Common myeloid progenitor, CD34-positive (primary cell): ENCODE results near the gene MIEF1.

ENCODE experiments used
- CTCF ChIA-PET: fragments of 350-600 bp; sonication (Branson Sonifier 250); formaldehyde crosslinking; loops from one replicate; lab custom pipeline; 2021; ENCODE audit warnings: antibody characterized with exemption; lab: Charles Lee
- POLR2A ChIA-PET: fragments of 350-600 bp; sonication (Branson Sonifier 250); formaldehyde crosslinking; loops from one replicate; lab custom pipeline; 2021; ENCODE audit warnings: antibody characterized with exemption; lab: Charles Lee
- DNase-seq, 3 donors: peaks; one replicate each; pipeline versions ENCODE4 v3.0.0 to v3.0.0-alpha.2; 2013
- H3K27ac ChIP-seq, 2 experiments: 1 replicate in 1 of 2; 2 replicates in 1 of 2; pipeline ENCODE4 v1.7.0; 2013; ENCODE audit warnings: inconsistent platforms in 2 of 2, low read length in 2 of 2, mild to moderate bottlenecking in 2 of 2, low read depth in 1 of 2, moderate library complexity in 1 of 2; ENCODE audit not compliant: severe bottlenecking in 2 of 2, insufficient read depth in 1 of 2, poor library complexity in 1 of 2
- H3K27me3 ChIP-seq, 5 experiments: replicated peaks in 2 of 5; 1 replicate in 3 of 5; 2 replicates in 2 of 5; pipeline versions ENCODE4 v1.6.1 to v1.7.0; 2013; ENCODE audit warnings: low read length in 4 of 5, mild to moderate bottlenecking in 2 of 5, moderate library complexity in 2 of 5, inconsistent platforms in 1 of 5; ENCODE audit not compliant: insufficient read depth in 5 of 5, control insufficient read depth in 4 of 5
- H3K36me3 ChIP-seq, 4 experiments: 1 replicate in 2 of 4; 2 replicates in 2 of 4; pipeline versions ENCODE4 v1.6.1 to v1.7.0; 2013; ENCODE audit warnings: low read length in 3 of 4, control low read depth in 1 of 4, mild to moderate bottlenecking in 1 of 4; ENCODE audit not compliant: control insufficient read depth in 4 of 4, insufficient read depth in 4 of 4
- H3K4me1 ChIP-seq, 4 experiments: 1 replicate in 3 of 4; 2 replicates in 1 of 4; pipeline versions ENCODE4 v1.6.1 to v1.7.1; 2013; ENCODE audit warnings: low read length in 3 of 4, mild to moderate bottlenecking in 3 of 4, control low read depth in 1 of 4, inconsistent platforms in 1 of 4, moderate library complexity in 1 of 4; ENCODE audit not compliant: control insufficient read depth in 4 of 4, insufficient read depth in 4 of 4; ENCODE audit errors: control extremely low read depth in 1 of 4
- H3K4me3 ChIP-seq, 7 experiments: 1 replicate in 4 of 7; 2 replicates in 3 of 7; pipeline versions ENCODE4 v1.5.1 to v1.7.0; 2013; ENCODE audit warnings: mild to moderate bottlenecking in 7 of 7, low read length in 6 of 7, moderate library complexity in 6 of 7, inconsistent platforms in 2 of 7, low read depth in 2 of 7, control low read depth in 1 of 7; ENCODE audit not compliant: insufficient read depth in 4 of 7, control insufficient read depth in 1 of 7; ENCODE audit errors: extremely low read depth in 1 of 7
- H3K9me3 ChIP-seq, 5 experiments: 1 replicate in 4 of 5; 2 replicates in 1 of 5; pipeline versions ENCODE4 v1.6.1 to v1.7.1; 2013; ENCODE audit warnings: low read length in 4 of 5, mild to moderate bottlenecking in 2 of 5, inconsistent platforms in 1 of 5, low read depth in 1 of 5, moderate library complexity in 1 of 5; ENCODE audit not compliant: control insufficient read depth in 4 of 5, insufficient read depth in 2 of 5; ENCODE audit errors: control extremely low read depth in 1 of 5
- WGBS: methylation state at CpG from one replicate; pipeline ENCODE4 v1.1.5; 2013; ENCODE audit not compliant: insufficient coverage; 5-methylcytosine and 5-hydroxymethylcytosine counted together

MIEF1 gene

DNA sequence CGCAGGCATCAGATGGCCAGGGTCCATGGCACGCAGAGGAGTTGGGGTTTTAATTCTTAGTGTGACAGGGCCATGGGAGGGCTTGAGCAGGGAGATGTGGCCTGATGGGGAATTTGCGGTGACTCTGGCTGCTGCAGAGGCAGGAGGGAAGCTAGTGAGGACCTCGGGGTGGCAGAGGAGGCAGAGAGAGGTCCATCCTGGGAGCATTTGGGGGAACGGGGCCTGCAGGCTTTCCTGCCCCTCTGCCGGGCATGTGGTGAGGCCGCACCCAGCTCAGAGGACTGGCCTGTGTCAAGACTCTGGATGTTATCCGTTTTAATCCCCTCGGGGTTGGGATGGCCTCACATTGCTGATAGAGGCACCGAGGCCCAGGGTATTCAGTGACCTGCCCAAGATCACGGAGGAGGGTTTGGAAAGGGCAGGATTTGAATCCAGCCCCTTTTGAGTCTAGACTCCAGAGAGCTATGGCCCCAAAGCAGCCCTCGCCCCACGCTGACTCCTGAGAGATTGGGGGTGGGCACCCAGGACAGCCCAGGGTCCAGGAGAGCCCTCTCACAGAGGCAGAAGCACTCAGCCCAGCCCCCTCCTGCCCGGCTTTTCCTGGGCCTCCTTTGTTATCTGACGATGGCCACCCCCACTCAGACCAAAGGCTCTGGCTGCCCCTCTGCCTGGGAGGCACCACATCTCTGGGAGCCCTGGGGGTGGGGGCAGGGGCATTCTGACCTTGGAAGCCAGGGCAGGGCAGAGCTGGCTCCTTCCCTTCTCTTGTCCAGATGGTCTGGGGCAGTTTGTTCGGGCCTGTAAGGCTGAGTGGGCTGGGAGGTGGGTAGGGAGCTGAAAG lies 31.4 kb upstream of the MIEF1 start:
- Histone ChIP-seq H3K27ac (no peak overlapping the region), H3K27me3 (no peaks in the 10 kb centered on the region), H3K4me1 (peaks cover 1 to 82% (median 51%) of the 10 kb centered on the region in 4 experiments), H3K4me3 (peak overlapping the region in 1 of 7 experiments; percentile 10), H3K9me3 (no peaks in the 10 kb centered on the region), H3K36me3 (peaks cover 0 to 16% (median 0%) of the 10 kb centered on the region in 4 experiments)
- CTCF ChIA-PET = interaction anchor here (0.6 to 1.9 kb wide), 3 partner anchors 17 to 30 kb away, joined by 3 to 7 read pairs (median 4); no protein-coding TSS in a partner anchor
- 88% methylated on average over 16 of the region's 16 CpGs for WGBS
- no peak for DNase-seq
- POLR2A ChIA-PET = no interaction called here

DNA sequence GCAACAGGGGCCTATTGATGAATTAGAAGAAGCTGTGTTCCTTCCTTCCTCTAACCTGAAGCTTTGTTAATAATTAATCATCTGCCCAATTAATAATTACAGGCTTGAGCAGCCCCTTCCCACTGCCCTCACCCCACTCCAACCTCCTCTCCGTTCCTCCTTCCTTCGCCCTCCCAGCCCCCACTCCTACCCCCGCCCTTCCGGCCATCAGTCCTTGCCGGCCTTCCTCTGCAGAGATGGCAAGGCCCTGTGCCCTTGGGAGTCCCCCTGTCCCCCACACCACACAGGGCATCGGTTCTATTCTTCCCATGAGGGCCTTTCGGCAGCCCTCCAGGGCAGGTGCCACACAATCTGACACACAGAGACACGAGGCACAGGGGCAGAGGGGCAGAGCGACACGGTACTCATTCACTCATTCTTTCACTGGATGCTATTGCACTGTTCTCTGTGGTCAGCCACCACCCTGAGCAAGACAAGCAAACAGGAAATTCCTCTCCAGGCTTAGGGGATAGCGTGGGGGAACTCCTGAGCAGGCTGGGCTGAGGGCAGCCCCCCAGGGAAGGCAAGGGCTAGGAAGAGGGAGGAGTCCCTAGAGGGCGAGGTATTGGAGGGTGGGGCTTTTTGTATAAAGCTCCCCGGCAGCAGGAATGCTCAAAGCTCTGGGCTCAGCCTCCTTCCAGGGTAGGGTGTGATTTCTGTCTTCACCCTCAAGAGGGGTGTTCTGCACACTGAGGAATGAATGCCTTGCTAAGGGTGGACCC lies 30.5 kb upstream of the MIEF1 start:
- H3K27ac ChIP-seq = peak overlapping the region in 1 of 2 experiments; percentile 22
- peak overlapping the region in 4 of 7 experiments; percentile 11 to 48 (median 17) for H3K4me3 ChIP-seq
- peak in 2 of 3 donors; percentile 53 to 55 for DNase-seq
- H3K36me3 ChIP-seq = peaks cover 0 to 20% (median 0%) of the 10 kb centered on the region in 4 experiments
- H3K9me3 ChIP-seq = no peaks in the 10 kb centered on the region
- WGBS = 6% methylated on average over 9 of the region's 13 CpGs
- ChIA-PET CTCF (interaction anchor here (0.6 to 1.9 kb wide), 4 partner anchors 16 to 39 kb away, joined by 4 to 7 read pairs (median 6); no protein-coding TSS in a partner anchor), POLR2A (interaction anchor here (1.0 kb wide), 1 partner anchor 48 kb away, joined by 3 read pairs; the partner anchor contains the start of gene ATF4)
- peaks cover 1 to 78% (median 51%) of the 10 kb centered on the region in 4 experiments for H3K4me1 ChIP-seq
- no peaks in the 10 kb centered on the region for H3K27me3 ChIP-seq

DNA sequence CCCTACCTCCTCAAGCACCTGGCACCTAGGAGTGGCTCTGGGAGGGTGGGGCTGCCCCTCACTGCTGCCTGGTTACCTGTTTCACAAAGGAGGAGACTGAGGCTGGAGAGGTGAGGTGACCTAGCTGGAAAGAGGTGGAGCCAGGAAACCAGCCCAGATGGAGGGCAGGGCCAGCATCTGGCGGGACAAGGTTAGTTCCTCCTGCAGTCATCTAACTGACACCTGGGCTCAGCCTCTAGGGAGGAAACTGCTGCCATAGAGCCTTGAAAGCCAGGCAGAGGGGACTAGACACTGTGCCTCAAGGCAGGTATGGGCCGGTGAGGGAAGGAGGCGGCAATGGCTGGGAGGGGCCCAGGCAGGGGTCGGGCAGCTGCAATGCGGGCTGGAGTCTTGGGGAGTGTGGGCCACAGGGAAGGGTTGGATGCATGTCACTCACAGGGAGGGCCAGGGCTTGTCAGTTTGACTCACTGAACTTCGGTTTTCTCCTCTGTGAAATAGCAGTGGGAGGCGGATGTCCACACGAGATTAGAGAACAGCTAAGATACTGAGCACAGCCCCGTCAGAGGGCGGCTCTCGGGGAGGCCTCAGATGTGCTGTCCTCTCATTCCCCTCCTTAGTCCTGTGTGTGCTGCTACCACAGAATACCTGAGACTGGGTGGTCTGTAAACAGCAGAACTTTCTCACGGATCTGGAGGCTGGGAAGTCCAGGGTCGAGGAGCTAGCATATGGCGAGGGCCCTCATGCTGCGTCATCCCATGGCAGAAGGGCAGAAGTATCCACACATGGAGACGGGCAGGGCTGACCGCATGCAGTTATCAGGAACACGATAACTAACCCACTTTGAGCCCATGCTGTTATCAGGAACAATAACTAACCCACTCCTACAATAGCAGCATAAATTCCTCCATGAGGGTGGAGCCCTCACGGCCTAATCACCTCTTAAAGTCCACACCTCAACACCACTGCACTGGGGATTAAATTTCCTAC lies 29.2 kb upstream of the MIEF1 start:
- Histone ChIP-seq H3K36me3 (peaks cover 0 to 31% (median 0%) of the 10 kb centered on the region in 4 experiments), H3K4me3 (no peak overlapping the region), H3K9me3 (no peaks in the 10 kb centered on the region), H3K27ac (no peak overlapping the region), H3K27me3 (no peaks in the 10 kb centered on the region), H3K4me1 (peaks cover 1 to 74% (median 50%) of the 10 kb centered on the region in 4 experiments)
- peak in 1 of 3 donors; percentile 30 for DNase-seq
- ChIA-PET POLR2A (interaction anchor here (0.5 to 1.0 kb wide), 3 partner anchors 19 to 47 kb away, joined by 3 to 8 read pairs (median 4); partner anchors contain the start of gene ATF4), CTCF (interaction anchor here (0.9 to 2.0 kb wide), 9 partner anchors 10 to 38 kb away, joined by 3 to 7 read pairs (median 5); no protein-coding TSS in a partner anchor)
- WGBS = 83% methylated on average over 18 of the region's 19 CpGs

DNA sequence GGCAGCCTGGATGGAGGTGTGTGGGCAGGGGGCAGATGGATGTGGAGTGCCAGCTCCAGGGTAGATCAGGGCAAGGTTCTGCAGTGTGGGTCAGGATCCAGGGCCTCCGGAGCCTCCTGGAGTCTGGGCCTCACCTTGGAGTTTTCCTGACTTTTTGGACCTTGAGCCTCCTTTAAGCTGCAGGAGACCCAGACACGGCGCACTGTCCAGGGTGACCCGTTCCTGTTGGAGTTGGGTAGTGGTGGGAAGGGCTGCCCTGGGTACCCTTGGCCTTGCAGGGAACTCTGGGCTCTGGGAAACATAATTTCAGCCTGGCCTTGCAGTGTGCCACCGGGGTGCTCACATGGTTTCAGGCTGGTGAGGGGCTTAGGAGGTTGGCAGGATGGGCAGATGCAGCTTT lies 28.2 kb upstream of the MIEF1 start:
- 93% methylated on average over 4 of the region's 5 CpGs for WGBS
- ChIA-PET POLR2A (no interaction called here), CTCF (interaction anchor here (0.9 to 2.0 kb wide), 5 partner anchors 9 to 26 kb away, joined by 3 to 5 read pairs (median 3); no protein-coding TSS in a partner anchor)

DNA sequence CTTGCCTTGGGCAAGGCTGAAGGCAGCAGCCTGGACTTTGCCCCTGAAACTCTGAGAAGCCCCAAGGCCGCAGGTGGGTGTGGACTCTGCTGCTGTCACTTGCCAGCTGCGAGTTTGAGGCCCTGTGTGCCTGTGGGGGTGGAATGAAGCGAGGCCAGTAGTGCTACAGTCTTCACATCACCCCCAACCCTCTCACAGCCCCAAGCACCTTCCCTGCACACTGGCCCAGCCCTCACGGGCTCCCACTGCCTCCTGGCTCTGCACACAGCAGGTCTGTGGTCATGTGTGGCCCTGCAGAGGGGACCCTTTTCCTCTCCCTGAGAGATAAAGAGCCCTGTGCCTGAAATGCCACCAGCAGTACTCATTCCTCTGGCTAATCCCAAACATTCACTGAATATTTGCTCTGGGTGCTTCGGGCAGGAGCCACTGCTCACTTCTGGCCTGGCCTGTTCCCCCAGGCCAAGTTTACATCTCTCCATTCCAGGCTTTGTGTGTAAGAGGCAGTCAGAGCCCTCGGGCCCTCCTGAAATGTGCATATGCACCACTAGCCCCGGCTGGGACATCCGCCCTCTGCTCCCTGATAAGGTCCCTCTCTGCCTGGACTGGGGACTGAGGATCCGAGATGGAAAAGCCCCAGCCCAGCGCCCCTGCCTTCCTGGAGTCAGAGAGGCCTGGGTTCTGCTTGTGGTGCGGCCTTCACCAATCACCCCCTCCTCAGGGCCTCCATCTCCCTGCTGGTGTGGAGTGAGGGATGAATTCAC lies 27.6 kb upstream of the MIEF1 start:
- Histone ChIP-seq H3K4me1 (peaks cover 1 to 58% (median 35%) of the 10 kb centered on the region in 4 experiments), H3K4me3 (no peak overlapping the region), H3K9me3 (no peaks in the 10 kb centered on the region), H3K36me3 (peaks cover 0 to 39% (median 0%) of the 10 kb centered on the region in 4 experiments), H3K27ac (no peak overlapping the region), H3K27me3 (no peaks in the 10 kb centered on the region)
- POLR2A ChIA-PET = no interaction called here
- no peak for DNase-seq
- WGBS = 91% methylated on average over 7 of the region's 11 CpGs
- CTCF ChIA-PET = interaction anchor here (0.6 to 3.1 kb wide), 7 partner anchors 8 to 305 kb away, joined by 3 to 21 read pairs (median 3); no protein-coding TSS in a partner anchor

More for the DNA sequence above, 28.2 kb upstream of the MIEF1 start:
- Histone ChIP-seq H3K4me3 (no peak overlapping the region), H3K27me3 (no peaks in the 10 kb centered on the region), H3K36me3 (peaks cover 0 to 37% (median 0%) of the 10 kb centered on the region in 4 experiments), H3K9me3 (no peaks in the 10 kb centered on the region), H3K27ac (no peak overlapping the region), H3K4me1 (peaks cover 1 to 64% (median 42%) of the 10 kb centered on the region in 4 experiments)
- no peak for DNase-seq
